GM10266 (cell line): ENCODE results near the gene VRK3.

Experiments
- DNase-seq: peaks from one replicate; pipeline ENCODE4 v3.0.0; 2012; ENCODE audit errors: extremely low spot score
- TF ChIP-seq, protein P1 (sequence below): IDR thresholded peaks from 2 replicates; pipeline ENCODE4 v1.5.1; 2012; ENCODE audit warnings: mild to moderate bottlenecking, low read depth; ENCODE audit not compliant: control insufficient read depth, insufficient read depth; ENCODE audit errors: missing control alignments

Gene VRK3

DNA sequence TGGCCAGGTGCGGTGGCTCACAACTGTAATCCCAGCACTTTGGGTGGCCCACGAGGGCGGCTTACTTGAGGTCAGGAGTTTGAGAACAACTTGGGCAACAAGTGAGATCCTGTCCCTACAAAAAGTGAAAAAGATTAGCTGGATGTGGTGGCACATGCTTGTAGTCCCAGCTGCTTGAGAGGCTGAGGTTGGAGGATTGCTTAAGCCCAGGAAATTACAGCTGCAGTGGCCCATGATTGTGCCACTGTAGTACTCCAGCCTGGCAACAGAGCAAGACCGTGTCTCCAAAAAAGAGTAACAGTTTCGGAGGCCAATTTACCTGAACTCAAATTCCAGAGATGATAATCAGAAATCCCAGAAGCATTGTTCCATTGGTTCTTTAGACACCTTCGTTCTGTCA, 5.1 kb upstream of the VRK3 start:
- TF ChIP-seq, protein P1, sequence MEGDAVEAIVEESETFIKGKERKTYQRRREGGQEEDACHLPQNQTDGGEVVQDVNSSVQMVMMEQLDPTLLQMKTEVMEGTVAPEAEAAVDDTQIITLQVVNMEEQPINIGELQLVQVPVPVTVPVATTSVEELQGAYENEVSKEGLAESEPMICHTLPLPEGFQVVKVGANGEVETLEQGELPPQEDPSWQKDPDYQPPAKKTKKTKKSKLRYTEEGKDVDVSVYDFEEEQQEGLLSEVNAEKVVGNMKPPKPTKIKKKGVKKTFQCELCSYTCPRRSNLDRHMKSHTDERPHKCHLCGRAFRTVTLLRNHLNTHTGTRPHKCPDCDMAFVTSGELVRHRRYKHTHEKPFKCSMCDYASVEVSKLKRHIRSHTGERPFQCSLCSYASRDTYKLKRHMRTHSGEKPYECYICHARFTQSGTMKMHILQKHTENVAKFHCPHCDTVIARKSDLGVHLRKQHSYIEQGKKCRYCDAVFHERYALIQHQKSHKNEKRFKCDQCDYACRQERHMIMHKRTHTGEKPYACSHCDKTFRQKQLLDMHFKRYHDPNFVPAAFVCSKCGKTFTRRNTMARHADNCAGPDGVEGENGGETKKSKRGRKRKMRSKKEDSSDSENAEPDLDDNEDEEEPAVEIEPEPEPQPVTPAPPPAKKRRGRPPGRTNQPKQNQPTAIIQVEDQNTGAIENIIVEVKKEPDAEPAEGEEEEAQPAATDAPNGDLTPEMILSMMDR: no peak
- DNase-seq: no peak

DNA sequence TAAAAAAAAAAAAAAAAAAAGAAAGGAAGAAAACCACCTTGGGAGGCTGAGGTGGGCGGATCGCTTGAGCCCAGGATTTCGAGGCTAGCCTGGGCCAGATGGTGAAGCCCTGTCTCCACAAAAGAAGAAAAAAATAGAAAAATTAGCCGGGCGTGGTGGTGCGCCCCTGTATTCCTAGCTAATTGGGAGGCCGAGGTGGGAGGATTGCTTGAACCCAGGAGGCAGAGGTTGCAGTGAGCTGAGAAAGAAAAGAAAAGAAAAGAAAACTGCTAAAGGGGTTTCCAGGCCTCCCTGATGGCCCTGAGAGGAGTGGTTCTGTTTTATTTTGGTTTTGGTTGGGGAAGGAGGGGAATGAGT, 1.4 kb upstream of the VRK3 start:
- DNase-seq: no peak
- TF ChIP-seq, protein P1: no peak

DNA sequence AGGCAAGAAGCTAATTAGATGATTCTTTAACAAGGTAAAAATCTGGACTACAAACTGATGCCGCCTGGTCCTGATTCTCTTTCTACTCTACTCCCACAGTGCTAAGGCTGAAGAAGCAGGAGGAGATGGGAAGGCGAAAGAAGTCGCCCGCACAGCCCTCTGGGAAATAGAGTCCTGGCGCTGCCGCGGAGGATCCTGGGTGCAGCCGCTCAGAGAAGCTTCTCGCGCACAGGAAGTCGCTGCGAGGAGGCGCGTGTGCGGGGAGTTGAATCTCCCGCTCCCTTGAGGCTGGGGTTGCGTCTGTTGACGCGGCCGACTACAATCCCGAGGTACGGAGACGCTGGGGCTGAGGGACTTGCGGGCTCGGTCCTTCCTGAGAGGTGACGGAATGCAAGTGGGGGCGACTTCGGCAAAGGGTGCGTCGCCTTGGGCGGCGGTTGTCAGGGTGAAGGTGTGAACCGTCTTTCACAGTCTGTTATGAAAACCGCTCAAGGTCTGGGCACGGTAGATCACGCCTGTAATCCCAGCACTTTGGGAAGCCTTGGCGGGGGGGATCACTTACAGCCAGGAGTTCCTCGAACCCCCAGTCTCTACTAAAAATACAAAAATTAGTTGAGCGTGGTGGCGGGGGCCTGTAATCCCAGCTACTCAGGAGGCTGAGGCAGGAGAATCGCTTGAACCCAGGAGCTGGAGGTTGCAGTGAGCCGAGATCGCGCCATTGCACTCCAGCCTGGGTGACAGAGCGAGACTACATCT, 800 bp upstream of the VRK3 start, which contains the start of gene ZNF473:
Gene ZNF473 (plus strand): TSS at position 212 of the 756 bp plus-strand sequence. CDS start 5,078 bp downstream, outside the sequence.
- peak; percentile 79 for DNase-seq
- TF ChIP-seq, protein P1: no peak

DNA sequence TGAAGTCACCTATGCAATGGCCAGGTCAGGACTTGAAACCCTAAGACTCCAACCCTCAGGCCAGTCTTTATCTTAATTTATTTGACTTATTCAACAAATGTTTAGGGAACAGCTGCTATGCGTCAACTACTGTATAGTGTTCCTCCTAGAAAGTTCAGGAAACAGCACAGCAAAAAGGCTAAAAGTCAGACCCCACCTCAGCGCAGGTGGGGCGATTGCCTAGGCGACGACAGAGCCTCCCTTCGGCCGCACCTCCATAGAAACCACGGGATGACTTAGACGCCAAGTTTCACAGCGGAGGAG, 502 bp downstream of the VRK3 start:
- TF ChIP-seq, protein P1: no peak
- no peak for DNase-seq

DNA sequence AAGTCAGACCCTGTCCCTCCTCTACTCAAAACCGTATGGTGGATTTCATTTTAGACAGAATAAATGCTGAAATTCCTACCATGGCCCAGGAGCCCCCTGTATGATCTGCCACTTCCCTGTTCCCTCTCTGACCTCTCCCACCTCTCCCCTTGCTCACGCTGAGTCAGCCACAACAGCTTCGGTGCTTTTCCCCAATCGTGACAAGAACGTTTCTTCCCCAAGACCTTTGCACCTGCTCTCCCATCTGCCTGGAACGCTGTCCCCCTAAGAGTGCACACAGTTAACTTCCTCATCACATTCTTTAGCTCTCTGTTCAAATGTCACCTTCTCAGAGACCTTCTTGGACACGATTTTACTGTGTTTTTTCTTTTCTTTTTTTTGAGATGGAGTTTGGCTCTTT, 2.3 kb downstream of the VRK3 start:
- TF ChIP-seq, protein P1: no peak
- no peak for DNase-seq

DNA sequence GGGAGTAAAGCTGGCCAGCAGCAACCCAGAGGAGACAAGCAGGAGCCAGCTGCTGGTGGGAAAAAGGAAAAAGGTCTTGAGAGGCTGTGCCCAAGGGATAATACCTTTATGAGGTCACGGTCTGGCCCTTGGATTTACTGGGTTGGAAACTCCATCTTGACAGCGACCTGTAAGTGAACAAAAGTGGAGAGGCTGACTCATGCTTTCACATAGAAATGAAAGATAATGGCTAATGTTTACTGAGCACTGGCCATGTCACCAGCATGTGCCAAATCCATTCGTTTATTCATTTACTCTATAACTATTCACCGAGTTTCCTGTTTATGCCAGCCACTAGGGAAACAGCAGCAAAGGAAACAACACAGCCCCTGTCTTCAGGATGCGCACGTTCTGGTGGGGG, 4.7 kb downstream of the VRK3 start:
- TF ChIP-seq, protein P1: no peak
- DNase-seq: no peak

DNA sequence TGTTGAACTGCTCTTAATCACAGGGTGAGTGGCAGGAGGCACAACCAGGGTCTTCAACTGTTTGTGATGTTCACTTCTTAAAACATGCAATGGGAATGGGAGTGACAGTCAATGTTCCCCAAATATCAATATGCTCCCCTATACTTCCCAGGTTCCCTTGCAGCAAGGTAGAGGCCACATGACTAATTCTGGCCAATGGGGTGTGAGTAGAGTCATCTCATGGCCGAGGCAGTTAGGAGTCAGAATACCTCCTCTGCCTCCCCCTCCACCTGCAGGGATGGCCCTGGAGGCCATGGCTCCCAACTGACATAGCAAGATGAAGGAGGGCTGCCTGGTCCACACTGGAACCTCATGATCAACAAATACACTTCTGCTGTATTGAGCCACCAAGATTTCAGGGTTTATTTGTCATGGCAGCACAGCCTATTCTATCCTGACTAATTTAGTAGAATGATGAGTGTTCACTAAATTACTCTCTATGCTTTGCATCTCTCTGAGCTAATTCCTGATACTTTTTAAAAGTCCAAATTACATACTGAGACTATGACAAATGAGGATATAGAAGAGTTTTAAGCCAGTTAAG, 8.9 kb downstream of the VRK3 start:
- DNase-seq: no peak
- TF ChIP-seq, protein P1: no peak
